C4-2B (cell line): ENCODE measurements around the gene STX8.

Experiments used
- CTCF ChIP-seq: fragments of 450-650 bp; conservative IDR thresholded peaks from 2 replicates; pipeline ENCODE4 v1.5.1; 2017; ENCODE audit warnings: mild to moderate bottlenecking
- ZFX ChIP-seq: fragments of 450-650 bp; IDR thresholded peaks from 2 replicates; pipeline ENCODE4 v1.6.1; 2017

- TF ChIP-seq CTCF (no peak), ZFX (no peak)
These were observed 235.7 kb downstream of the STX8 start for GRCh38 chr17:9339958-9340357.
